GM10847 (cell line): Measurements from ENCODE around the gene SMARCC1.

Experiments used
- POLR2A ChIP-seq: IDR thresholded peaks from 2 replicates; pipeline ENCODE4 v1.6.1; 2011; ENCODE audit not compliant: insufficient read length; ENCODE audit errors: extremely low read depth

Gene SMARCC1

DNA sequence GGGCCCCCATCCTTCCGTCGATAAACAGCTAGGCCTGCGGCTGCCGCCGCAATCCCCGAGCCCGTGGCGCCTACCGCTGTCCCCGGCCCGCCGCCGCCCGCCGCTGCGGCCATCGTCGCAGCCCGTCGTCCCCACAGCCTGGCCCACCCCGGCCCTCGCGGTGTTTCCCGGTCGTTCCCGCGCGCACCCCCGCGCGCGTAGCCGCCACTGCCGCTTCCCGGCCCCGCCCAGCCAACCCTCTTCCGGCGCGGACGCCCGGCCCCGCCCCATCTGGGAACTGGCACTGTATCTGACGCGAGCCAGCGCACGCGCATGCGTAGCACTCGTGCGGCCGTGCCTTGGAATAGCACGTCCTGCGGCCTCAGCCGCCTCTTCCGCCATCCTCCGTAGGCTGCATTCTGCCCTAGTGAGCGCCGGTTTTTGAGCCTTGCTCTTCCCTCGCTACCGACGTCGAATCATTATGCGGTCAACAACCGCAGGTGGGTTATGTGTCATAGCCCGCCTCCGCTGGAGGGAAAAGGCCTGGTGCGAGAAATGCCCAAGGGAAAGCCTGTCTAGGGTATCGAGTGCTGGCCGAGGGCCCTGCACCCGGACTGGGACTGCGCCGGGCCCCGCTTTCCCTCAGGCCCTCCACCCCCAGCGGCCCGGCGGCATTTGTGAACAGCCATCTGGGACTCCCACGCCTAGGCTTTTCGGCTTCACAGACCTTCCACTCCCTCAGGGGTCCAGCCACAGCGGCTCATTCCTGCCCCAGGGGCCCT lies at the start of gene SMARCC1:
Gene SMARCC1 (minus strand): TSS at position 209 of the 761 bp plus-strand sequence. CDS start 96 bp downstream, at position 113.
- peak; percentile 82 for TF ChIP-seq POLR2A

DNA sequence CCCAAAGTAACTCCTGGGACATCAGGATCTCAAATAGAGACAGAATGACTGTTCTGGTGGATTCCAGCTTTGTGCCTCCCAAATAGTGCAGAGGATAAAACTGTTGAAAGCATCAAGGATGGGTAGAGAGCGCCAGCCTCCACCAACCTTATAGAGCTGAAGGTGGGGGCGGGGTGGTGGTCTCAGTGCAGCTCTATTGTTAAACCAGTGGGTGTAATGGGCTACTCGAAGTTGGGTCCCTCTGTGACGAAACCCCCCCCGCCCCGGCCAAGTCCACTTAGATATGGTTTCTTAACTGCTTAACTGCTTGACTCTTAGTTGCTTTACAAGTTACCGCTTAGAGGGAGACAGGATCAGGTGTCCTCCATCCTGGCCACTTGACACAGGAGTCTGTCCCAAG lies 43.9 kb upstream of the SMARCC1 start:
- no peak for TF ChIP-seq POLR2A

DNA sequence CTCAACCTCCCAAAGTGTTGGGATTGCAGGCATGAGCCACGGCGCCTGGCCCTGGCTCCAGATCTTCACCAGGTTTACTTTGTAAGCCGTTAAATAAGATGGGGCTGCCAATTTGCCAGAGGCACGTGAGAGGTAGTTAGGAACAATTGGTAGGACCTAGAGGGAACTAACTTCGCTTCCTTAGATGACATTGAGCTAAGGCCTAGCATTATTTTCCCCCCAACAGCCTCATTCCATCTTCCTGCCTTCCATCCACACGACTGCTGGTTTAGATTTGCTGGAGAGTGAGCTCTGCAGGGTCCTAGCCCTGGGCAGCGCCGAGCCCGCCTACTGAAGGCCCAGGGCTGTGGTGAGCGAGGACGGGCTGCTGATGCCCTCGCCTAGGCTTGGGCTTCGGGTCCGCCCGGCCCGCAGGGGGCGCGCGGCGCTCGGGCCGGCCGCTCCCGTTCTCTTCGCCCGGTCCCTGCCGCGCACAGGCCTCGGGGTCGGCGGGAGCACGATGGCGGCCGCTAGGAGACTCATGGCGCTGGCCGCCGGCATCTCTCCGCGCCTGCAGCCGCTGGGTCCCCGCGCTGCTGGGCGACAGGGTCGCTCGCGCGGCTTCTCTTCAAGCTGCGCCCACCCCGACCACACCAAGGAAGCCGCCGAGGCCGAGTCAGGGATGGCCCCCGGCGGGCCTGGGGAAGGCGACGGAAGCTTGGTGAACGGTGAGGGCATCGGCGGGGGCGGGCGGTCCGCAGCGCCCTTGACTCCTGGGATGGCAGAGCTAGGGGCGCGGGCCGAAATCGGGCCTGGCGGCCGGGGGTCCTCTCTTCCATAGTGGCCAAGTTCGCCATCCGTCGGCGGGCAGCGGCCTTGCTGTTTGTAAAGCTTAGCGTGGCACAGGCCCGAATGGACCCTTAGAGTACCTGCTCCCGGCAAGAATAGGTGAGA lies 43.1 kb upstream of the SMARCC1 start:
- TF ChIP-seq POLR2A, result peak; percentile 75

DNA sequence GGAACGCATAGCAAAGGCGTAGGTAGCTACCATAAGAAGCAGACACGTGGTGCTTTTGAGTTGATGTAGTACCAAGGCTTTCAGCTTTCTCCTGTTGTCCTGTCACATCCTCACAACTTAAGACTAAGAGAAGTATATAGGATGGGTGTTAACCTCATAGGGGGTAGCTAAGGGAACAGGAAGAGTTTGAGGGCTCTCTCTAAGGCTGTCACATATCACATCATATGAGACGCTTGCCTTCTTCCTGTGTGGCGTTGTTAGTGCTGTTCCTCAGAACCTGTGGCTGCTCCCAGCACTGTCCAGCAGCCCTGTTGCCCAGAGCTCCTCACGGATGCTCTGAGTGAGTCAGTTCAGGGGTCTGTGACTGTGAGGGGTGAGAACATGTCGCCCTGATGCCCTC lies 35.9 kb upstream of the SMARCC1 start:
- TF ChIP-seq POLR2A, result no peak

DNA sequence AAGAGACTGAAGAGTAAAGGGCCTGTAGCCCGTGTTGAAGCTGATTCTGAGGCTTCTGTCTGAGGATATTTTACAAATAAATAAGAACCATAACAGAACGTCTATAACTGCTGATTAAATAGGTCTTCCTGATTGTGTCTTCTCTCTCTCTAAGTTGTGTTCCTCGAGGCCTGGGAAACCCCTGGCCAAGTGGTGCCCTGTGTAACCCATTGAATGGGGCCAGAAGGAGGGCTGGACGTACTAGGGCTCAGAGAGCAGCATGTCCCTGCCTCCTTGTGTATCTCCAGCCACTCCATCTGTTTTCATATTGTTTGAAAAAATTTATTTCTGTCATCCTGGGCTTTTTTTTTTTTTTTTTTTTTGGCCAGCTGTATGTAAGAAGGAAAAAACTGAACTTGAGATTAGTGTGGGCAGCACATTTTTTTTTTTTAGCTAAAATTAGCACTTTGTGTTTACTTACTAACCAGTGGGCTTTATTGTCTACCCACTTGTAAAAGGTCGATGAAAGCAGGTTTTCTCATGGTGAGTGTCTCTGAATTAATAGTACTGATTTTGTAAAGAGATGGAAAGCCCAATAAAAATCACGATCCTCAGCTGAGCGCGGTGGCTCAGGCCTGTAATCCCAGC lies 32.0 kb upstream of the SMARCC1 start:
- TF ChIP-seq POLR2A, result no peak

DNA sequence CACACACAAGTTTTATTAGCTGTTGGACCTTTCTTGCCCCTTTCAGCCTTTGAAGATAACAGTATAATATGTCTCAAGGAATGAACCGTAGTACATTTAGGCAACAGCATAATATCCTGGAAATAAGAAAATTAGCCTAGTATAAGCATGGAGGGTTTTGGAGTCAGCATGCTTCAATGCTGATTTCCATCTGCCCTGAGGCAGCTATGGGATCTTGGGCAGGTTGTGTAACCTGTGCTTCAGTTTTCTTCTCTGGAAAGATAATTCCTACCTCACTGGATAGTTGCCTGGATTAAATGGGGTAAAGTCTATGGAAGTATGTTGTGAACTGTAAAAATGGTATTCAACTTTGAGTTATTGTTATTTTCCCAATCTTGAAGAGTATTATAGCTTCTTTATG lies 22.9 kb upstream of the SMARCC1 start:
- no peak for TF ChIP-seq POLR2A

DNA sequence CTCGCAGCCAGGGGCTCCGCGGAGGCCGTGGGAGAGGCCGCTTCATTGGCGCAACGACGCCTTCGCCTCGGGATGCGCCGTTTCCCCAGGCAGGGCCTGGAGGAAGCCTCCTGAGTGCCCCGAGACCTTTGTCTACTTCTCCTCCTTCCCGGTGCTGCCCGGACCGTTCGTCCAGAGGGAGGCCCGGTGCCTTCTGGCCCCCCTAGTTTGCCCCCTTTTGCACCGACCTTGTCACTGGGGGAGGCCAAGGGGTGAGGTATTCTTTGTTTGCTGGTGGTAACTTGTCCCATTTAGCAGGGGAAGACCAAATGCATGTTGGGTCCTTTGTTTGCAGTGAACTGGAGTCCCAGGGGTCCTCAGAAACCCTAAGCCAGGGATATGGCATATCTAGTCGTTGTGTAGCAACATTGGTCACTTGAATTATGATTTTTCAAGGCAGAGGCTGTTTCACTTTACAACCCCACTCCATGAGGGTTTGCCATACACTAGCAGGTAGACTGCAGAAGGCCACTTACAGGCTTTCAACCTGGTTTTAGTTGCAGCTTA lies 21.9 kb upstream of the SMARCC1 start:
- peak; percentile 0 for TF ChIP-seq POLR2A

DNA sequence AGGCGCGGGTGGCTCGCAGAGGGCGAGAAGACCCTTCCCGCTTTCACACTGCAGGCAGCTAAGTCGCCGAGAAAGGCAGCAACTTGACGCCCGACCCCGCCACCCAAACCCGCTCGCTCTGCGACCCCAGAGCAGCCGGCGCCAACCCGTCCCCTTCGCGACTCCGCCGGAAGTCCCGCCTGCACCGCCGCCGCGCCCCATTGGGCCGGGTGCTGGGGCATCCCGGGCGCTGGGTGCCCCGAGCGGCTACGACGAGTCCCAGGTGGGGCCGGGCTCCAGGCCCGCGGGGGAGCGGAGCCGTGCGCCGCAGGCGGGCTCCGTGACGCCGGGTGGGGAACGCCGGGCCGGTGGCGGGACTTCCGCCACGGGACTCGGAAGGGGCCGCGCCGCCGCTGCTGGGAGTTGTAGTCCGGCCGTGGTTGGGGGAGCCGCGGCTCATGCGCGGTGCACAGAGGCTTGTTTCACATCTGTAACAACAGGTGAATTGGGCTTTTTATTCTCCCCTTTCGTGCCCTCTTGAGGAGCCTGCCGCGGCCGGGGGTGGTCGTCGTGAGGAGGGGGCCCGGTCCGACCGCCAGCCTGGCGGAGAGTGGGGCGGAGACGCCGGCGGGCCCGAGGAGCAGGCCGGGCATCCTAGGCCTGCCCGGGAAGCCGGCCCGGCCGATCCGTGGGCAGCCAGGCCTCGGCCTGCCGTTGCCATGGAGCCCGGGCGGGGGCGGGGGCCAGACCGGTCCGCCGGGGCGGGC lies 21.2 kb upstream of the SMARCC1 start, which contains the start of gene DHX30:
Gene DHX30 (plus strand): TSS at position 405 of the 746 bp plus-strand sequence. CDS start 7,546 bp downstream, outside the sequence.
- TF ChIP-seq POLR2A, result peak; percentile 53

DNA sequence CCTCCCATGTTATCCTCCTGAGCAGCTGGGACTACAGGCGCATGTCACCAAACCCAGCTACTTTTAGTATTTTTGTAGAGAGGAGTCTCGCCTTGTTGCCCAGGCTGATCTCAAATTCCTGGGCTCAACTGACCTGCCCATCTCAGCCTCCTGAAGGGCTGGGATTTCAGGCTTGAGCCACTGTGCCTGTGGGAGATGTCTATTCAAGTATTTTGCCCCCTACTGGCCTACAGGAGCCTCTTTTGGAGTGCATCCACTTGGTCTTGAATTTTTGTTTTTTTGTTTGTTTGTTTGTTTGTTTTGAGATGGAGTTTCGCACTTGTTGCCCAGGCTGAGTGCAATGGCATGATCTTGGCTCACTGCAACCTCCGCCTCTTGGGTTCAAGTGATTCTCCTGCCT lies 18.0 kb upstream of the SMARCC1 start:
- TF ChIP-seq POLR2A, result no peak

DNA sequence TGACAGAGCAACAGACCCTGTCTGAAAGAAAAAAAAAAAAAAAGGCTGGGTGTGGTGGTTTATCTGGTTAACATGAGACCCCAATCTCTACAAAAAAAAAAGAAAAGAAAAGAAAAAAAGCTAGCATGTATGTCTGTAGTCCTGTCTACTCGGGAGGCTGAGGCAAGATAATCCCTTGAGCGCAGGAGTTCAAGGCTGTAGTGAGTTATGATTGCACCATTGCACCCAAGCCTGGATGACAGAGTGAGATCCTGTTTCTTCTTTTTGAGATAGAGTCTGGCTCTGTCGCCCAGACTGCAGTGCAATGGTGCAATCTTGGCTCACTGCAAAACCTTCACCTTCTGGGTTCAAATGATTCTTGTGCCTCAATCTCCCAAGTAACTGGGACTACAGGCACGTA lies 12.9 kb upstream of the SMARCC1 start:
- no peak for TF ChIP-seq POLR2A

DNA sequence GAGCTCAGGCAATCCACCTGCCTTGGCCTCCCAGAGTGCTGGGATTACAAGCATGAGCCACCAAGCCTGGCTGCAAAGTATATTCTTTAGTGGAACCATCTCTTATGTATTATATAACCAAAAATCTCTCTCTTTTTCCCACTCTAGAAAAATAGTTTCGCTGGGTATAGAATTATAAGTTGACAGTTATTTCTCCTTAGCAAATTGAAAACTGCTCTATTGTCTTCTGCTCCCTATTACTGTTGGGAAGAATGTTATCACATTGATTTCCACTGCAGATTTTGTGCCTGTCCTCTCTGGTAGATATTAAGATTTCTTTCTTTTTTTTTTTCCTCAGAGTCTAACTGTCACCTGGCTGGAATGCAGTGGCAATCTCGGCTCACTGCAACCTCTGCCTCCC lies 11.0 kb upstream of the SMARCC1 start:
- no peak for TF ChIP-seq POLR2A

DNA sequence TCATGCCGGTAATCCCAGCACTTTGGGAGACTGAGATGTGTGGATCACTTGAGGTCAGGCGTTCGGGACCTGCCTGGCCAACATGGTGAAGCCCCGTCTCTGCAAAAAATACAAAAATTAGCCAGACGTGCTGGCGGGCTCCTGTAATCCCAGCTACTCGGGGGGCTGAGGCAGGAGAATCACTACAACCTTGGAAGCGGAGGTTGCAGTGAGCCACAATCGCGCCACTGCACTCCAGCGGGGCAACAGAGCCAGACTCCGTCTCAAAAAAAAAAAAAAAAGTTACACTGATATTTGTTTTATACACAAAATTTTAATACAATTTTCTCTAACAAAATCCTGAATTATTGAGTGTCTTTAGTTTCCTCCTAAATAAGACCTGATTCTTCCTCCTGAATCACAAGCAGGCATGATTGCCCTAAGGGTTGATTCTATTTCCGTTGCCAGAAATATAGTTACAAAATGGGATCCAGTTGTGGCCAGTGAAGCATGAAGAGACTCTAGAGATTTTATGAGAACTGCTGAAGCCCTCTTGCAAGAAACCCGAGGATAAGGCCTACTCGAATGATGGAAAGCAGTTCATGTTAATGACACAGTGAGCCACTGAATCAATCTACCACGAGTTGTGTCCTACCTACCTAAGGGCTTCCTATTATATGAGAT lies 9.6 kb upstream of the SMARCC1 start:
- no peak for TF ChIP-seq POLR2A

DNA sequence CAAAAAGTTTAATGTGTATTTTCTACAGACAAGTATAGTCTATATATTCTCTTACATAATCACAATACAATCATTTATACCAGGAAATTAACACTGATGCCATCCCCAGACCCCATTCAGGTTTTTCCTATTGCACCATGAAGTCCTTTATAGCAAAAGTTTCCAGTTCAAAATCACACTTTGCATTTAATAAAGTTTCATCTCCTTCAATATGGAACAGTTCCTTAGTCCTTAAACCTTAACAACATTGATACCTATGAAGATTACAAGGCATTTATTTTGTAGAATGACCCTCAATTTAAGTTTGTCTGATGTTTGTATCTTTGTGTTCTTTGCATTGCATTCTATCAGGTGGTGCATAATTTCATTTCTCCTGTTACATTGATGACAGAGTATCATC lies 2.0 kb upstream of the SMARCC1 start:
- TF ChIP-seq POLR2A, result no peak
